ENCODE results near the gene ZP3.
"Not testable (repeated sequence)": the region's sequence is repeated elsewhere in the genome, so short reads cannot be mapped to it uniquely, and the experiment has no call there.

- TF ChIP-seq CTCF, POLR2A (IDR thresholded peaks at IDR 0.05): not testable (repeated sequence)
Measured at GRCh38 chr7:76486618-76487017, 61.9 kb downstream of the ZP3 start.
